HG03045 (cell line): ENCODE data around the gene PHF20.
"Not testable (repeated sequence)": the region's sequence is repeated elsewhere in the genome, so short reads cannot be mapped to it uniquely, and the experiment has no call there.

Source experiments
- ATAC-seq: cut with Tn5 transposase; IDR thresholded peaks from one replicate; pipeline ENCODE4 v1.9.1; 2021; ENCODE audit warnings: mild to moderate bottlenecking, moderate library complexity; ENCODE audit not compliant: unreplicated experiment

Gene PHF20

DNA sequence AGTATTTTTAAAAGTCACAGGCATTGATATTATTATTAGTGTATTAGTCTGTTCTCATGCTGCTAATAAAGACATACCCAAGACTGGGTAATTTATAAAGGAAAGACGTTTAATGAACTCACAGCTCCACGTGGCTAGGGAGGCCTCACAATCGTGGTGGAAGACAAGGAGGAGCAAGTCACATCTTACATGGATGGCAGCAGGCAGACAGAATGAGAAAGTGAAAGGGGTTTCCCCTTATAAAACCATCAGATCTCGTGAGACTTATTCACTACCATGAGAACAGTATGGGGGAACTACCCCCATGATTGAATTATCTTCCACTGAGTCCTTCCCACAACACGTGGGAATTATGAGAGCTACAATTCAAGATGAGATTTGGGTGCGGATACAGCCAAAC lies 187.5 kb downstream of the PHF20 start:
- not testable (repeated sequence) for ATAC-seq

DNA sequence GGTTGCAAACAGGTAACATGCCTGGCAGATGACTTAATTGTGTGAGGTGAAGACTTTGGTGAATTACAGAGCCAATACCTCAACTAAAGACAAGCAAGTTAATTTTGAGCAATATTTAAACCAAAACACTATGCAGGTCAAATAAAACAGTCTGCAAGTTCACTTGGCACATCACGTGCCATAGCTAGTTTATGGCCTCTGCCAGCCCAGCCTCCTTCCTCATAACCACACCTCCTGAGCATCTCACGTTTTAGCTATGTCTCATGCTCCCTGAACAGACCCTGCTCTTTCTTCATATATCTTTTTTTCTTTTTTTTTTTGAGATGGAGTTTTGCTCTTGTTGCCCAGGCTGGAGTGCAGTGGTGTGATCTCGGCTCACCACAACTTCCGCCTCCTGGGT lies 192.1 kb downstream of the PHF20 start:
- ATAC-seq: no peak

DNA sequence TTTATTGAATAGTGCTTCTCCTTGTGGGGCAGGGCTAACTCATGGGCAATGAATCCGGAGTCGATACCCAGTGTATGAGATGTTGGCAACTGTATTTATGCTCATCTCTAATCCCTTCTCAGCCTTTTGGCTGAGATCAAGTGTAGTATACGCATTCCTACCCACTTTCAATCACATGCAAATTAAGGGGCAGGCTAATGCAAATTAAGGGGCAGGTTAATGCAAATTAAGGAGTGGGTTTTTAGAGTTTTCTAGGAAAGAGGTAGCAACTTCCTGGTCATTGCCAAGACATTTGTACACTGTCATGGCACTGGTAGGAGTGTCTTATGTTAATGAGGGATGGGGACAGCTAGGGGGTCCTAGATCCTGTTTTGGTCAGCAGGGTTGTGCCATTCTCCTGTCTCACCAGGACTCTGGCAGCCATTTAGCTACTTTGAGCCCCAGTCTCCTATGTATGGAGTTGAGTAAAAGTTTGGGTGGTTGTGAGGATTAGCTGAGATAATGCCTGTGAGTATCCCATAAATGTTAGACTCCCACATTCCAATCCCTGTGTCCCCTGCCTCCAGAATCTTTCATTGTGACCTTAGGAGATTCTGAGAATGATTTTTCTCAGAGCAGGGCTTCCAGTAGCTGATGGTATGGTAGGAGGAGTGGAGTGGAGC lies 196.3 kb downstream of the PHF20 start, which contains the start of gene CNBD2:
TSS of gene CNBD2 (plus strand) at position 612 of the 662 bp plus-strand sequence. CDS start 173 bp downstream, outside the sequence.
- no peak for ATAC-seq

DNA sequence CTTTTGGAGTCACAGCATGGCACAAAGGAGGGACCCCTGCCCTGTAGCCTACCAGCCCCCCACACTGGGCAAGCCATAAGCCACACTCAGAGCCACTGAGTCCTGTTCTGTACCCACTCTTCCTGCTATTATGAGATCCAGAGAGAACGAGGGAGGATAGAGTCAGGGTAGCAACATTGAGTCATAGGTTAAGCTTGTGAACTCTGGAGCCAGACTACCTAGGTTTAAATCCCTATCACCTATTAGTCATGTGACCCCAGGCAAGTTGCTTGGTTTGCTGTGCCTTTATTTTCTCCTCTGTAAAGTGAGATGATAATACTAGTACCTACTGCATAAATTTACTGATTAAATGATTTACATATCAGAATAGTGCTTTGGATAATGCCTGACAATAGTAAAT lies 197.1 kb downstream of the PHF20 start:
- ATAC-seq: no peak

DNA sequence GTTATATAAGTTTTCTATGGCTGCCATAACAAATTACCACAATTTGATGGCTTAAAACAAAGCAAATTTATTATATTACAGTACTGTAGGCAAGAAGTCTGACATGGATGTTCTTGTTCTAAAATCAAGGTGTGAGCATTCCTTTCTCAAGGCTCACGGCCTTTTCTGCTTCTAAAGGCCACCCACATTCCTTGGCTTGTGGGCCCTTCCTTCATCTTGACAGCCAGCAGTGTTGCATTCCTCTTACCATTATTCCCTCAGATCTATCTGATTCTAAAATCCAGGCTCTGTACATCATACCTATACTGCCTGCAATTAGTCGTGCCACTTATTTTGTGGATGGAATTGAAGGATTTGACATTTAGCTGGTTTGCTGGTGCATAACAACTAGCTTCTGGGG lies 200.2 kb downstream of the PHF20 start:
- ATAC-seq: no peak

DNA sequence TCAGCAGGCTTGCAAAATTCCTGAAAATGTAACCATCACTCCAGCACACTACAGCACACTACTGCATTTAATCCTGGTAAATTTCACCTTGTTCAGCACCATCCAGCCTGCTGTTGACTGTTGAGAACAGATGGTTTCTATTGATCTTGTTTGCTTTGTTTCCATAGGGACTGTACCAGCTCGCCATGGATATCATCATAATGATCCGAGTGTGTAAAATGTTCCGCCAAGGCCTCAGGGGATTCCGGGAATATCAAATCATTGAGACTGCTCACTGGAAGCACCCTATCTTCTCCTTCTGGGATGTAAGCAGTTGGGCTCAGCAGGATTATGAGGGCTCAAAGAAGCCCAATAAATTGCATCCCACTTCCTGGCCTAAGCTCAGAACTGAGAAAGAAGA lies 200.6 kb downstream of the PHF20 start:
- ATAC-seq: no peak

DNA sequence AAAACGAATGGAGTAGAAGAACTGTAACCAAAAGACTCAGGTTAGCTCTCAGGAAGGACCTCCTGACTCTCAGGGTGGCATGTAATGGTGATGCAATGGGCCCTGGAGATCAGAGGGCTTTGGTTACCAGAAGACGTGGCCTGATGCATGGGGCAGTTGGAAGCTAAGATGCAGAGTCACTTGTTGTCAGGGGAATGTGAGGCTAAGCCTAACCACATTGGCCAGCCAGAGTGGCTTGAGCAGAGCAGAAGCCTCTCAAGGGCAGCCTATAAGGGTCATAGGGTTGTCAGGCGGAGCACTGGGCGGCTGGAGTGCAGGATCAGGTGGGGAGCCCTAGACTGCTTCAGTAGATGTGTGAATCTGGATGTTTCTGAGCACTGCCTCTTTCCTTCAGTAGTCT lies 202.4 kb downstream of the PHF20 start:
- no peak for ATAC-seq

DNA sequence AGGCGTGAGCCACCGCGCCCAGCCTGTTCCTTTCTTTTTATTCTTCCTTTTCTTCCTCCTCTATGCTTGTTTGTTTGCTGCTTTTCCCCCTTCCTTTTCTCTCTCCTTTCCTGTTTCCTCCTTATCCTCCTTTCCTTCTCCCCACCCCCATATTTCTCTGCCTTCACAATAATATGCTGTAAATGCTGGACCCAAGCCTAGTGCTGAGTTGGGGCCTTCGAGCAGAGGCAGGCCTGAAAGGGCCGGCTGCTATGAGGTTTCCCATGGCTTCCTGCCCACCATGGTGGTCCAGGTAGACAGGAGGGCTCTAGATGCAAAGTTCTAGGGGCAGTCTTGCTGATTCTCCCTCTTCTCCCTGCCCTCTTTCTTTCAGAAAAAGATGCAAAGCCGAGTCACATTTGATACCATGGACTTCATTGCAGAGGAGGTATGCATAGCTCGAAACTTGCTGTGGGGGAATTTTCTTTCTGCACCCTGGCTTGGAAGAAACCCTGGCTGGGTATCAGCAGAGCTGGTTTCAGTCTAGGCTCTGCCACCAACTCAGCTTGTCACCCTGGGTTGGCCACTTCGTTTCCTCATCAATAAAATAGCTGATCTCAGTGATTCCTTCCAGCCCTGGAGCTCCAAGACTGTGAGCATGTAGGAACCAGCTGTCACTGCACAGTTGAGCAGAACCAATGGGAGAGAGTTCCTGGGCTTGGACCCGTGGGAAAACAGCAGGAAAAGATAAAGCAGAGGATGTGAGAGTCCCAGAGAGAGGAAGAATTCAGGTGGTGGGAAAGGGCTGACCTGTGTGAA lies 204.0 kb downstream of the PHF20 start:
- ATAC-seq: no peak

DNA sequence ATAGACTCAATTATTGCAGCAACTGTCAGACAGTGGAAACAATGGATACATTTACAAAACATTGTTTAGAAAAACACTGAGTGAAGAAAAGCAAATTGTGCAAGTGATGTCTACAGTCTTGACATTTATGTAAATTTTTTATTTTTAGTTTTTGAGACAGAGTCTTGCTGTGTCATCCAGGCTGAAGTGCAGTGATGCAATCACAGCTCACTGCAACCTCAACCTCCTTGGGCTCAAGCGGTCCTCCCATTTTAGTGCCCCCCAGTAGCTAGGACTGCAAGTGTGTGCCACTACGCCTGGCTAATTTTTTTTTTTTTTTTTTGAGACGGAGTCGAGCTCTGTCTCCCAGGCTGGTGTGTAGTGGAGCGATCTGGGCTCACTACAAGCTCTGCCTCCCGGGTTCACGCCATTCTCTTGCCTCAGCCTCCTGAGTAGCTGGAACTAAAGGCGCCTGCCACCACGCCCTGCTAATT lies 206.3 kb downstream of the PHF20 start:
- ATAC-seq: no peak

DNA sequence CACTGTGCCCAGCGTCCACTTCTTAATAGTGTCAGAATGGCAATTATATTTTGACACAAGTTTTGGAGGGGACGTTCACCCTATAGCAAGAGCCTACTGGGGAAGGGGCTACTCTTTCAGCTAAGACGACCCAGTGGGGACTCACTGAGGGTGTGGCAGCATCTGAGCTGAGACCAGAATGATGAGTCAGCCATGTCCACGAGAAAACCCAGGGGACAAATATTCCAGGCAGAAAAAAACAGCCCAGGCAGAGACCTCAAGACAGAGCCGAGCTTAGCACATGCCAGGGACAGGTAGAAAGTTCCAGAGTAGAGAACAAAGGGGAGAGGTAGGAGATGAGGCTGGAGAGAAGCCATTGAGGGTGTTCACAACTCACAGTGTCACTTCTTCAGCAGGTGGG lies 207.7 kb downstream of the PHF20 start:
- ATAC-seq: no peak

DNA sequence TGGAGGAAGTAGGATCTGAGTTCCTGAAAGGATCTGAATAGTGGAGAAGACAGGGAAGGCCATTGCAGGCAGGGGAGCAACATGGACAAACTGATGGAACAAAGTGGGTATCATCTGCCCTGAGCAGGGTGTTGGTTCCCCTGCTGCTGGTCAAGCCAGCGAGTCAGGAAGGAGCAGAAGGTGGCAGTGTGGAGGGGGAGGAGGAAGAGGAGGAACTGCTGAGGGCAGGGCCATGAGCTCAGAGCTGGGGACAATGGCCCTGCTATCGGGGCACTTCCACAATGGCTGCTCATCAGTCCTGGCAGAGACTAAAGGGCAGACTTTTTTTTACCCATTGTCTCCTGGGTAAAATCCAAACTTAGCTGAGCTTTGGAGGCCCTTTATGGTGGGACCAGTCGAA lies 210.2 kb downstream of the PHF20 start:
- no peak for ATAC-seq

DNA sequence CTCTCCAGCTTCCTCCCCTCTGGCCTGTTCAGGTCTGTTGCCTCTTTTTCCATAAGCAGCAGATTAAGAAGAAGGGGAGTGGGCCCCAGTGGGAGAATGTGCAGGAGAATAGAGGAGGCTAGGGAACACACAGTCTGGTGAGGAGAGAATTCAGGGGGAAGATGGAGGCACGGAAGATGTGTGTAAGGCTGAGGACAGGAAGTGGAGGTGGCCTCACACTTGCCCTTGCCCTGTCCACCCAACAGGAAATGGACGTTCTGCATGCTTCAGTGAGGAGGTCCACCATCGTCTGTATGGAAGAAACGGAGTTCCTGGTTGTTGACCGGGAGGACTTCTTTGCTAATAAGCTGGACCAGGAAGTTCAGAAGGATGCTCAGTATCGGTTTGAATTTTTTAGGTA lies 212.6 kb downstream of the PHF20 start:
- no peak for ATAC-seq

DNA sequence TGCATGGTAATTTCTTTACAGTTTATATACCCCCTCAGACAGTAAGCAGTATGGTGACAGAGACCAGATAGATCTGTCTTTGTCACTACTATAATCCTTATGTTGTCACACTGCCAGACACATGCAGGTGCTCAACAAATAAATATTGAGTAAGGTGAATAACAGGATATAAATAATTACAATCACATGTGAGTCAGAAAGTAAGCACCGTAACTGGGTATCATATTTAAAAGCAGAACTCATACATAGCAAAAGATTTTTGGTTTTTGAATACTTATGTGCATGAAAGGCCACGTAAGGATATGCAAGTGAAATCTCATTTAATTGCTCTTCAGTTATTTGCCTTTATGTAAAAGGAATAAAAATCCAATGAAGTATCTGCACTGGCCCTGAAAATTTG lies 214.0 kb downstream of the PHF20 start:
- no peak for ATAC-seq

DNA sequence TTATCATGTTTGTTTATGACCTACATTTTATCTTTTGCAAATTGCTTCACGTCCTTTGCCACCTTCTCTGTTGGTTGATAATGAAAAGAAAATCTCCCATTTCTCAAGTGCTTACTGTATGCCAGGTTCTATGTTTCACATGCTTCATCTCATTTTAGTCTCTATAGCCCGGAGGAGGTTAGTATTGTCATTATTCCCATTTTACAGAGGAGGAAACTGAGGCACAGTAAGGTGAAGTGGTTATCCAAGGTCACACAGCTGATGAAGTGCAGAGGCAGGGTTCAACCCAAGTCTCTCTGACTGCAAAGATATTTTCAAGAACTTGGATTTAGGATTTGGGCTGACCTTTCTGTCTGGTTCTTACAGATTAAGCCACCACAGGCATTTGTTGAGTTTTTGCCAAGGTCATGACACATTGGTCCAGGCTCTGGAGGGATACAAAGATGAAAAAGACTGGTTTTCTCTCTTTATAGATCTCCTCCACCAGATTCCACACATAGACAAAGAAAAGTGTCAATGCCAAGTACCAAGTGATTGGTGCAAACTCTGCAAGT lies 217.2 kb downstream of the PHF20 start:
- ATAC-seq: no peak

DNA sequence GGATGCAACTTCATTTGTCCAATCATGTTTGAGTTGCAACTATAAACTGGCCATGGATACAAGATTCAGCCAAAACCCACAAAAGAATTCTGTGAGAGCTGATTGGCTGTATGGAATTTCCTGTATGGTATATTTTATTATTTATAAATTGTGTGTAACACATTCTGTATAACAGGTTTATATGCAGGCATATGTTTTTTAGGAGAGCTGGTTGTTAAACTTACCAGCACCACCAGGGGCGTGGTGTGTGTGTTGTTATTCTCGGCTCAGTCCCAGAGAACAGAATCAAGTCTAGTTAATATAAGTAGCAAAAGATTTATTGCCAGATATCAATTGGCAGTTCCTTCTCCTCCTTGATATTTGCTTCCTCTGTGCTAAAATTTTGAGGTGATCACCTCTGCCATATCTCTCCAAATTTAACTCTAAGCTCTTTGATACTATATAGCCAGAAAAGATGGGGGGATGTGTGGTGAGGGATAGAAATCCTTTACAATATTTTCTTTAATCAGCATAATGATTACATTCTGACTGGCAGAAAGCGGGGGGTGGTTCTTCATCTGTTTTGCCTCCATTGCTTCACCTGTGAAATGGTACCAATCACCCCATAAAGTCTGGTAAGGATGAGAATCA lies 219.4 kb downstream of the PHF20 start:
- ATAC-seq: no peak

DNA sequence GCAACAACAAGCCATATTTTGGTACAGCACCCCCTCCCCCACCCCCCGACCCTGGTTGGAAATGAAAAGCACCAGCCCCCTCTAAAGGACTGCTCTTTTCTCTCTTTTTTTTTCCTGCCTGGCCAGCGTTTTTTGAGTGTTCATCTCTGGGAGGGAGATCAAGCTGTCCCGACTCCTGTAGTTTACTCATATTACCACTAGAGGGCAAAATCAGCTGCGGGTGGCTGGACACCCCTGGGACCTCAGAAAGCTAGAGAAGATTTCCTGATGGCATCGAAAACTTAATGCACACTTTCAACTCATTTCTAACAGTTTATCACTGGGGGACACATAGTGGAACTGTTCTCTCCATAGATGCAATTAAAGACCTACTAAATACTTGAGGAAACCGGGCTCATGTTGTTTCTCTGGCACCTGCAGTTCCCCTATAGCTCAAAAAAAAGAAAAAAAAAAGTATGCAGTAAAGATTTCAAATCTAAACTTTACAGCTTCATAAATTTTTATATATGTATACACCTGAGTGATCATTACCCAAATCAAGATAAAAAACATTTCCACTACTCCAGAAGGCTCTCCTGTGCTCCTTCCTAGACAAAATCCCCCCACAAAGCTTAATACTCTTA lies 221.0 kb downstream of the PHF20 start:
- no peak for ATAC-seq

DNA sequence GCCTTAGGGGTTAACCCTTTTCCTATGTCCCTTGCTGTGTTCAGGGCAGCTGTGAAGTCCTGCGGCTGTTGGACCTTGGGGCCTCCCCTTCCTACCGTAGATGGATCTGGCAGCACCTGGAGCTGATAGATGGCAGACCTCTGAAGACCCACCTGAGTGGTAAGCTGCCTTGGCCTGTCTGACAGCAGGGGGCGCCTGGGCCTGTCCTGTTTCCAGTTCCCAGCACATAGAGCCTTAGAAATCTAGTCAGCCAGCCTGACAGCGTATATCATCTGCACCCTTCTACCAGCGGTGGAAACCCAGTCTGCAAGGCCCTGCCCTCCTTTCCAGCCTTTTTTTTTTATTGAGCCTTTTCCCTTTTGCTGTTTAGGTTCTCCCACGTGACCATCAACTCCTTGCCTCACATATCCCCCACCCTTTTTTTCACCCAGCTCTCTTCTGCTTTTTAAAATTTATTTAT lies 223.2 kb downstream of the PHF20 start:
- ATAC-seq: no peak

DNA sequence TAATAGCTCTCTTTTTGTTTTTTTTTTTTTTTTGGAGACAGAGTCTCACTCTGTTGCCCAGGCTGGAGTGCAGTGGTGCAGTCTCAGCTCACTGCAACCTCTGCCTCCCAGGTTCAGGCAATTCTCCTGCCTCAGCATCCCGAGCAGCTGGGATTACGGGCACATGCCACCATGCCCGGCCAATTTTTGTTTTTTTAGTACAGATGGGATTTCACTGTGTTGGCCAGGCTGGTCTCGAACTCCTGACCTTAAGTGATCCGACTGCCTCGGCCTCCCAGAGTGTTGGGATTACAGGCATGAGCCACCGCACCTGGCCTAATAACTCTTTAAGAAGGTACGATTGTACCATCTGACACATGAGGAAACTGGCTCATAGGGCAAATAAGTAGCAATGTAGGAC lies 224.7 kb downstream of the PHF20 start:
- ATAC-seq: not testable (repeated sequence)
